GM19372 (cell line): ENCODE results near the gene POLR3F.
"Not testable (repeated sequence)": the region's sequence is repeated elsewhere in the genome, so short reads cannot be mapped to it uniquely, and the experiment has no call there.

Experiments
- ATAC-seq: cut with Tn5 transposase; IDR thresholded peaks from one replicate; pipeline ENCODE4 v1.9.1; 2021; ENCODE audit warnings: mild to moderate bottlenecking, low read depth, moderate library complexity; ENCODE audit not compliant: unreplicated experiment

POLR3F gene

DNA sequence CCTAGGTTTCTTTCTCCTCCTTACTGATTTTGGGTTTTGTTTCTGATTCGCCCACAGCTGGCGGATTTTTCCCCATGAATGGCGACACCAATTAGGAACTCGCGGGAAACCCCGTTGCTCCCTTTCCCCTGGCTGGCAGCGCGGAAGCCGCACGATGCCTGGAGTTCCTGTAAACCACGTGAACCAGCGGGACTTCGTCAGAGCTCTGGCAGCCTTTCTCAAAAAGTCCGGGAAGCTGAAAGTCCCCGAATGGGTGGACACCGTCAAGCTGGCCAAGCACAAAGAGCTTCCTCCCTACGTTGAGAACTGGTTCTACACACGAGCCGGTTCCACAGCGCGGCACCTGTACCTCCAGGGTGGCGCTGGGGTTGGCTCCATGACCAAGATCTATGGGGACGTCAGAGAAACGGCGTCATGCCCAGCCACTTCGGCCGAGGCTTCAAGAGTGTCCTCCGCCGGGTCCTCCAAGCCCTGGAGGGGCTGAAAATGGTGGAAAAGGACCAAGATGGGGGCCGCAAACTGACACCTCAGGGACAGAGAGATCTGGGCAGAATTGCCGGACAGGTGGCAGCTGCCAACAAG, 37.4 kb downstream of the POLR3F start:
- ATAC-seq: no peak

DNA sequence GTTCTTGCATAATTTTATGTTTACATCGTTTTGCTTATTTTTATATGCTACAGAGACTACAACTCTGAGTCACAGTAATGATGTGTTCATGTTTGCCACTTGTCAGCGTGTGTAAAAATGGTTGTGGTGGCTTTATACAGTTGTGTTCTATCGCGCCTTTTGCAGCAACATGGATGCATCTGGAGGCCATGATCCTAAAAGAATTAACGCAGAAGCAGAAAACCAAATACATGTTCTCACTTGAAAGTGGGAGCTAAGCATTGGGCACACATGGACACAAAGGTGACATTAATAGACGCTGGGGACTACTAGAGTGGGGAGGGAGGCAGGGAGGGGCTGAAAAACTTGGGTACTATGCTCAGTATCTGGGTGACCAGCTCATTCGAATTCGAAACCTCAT, 39.6 kb downstream of the POLR3F start:
- no peak for ATAC-seq

DNA sequence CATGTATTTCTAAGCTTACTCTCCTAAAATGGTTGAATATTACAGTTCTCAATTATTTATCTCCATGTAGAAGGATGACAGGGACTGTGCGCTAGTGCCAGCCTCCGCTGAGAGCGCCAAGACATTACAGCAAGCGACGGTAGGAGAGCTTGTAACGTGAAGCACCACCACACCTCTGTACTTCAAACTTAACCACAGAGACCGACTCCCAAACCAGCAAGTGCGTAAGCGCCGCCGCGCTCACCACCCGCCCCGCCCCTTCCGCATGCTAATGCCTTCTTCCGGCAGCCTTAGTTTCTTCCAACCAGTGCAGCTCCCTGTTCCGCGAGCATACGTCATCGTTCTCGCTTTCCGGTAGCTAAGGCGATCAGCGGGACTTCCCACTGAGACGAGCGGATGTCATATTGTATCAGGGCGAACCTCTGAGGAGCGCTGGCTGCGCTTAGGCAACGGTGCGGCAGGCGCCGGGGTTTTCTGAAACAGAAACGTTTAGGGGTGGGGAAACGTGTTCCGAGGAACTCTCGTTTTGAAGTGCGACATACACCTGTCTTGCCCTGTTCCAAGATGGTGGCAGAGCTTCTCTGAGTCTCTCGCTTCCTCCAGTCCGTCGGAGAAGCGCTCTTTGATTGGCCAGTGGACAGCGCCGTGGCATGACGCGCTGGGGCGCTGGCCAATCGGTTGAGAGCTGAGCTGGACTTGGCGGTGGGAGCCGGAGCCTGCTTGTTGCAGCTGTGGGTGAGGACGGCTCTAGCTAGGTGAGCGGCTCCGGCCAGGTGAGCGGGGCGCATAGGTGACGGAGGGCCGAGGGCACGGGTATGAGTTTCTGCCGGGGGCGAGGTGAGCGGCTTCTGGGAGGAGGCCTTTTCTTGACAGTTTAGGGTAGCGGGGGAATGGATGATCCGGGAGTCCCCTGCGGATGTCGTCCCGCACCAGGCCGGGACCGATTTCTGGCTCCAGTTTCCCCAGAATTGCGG, 40.3 kb downstream of the POLR3F start, which contains the start of gene SEC23B:
SEC23B (plus strand) TSS at position 723 of the 974 bp plus-strand sequence. CDS start 2,896 bp downstream, outside the sequence.
- peak; percentile 94 for ATAC-seq

DNA sequence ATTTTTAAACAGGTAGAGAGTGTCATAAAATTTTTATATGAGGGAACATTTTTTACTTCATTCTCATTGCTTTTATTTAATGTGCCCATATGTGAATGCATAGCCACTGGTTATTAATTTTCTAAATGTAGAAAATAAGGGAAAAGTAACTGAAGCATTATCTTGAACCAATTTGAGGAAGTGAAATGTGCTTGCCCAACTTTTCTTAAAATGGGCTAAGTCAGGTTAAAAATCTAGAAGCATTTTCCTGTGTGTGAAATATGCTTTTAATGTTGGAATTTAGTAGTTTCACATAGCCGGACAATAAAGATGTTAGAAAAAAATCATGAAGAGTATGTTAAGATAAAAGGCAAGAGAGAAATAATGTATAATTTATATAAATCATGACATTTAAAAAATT, 44.4 kb downstream of the POLR3F start:
- ATAC-seq: no peak

DNA sequence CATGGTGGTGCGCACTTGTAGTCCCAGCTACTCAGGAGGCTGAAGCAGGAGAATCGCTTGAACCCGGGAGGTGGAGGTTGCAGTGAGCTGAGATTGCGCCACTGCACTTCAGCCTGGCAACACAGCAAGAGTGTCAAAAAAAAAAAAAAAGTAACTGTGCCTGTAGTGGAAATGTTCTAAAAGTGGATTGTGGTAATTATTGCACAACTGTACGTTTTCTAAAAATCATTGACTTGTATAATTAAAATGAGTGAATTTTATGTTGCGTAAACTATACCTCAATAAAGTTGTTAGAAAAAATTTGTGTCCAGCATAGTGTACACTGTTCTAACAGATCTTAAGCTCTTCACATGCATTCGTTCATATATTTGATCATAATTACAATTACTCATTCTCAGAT, 46.0 kb downstream of the POLR3F start:
- no peak for ATAC-seq

DNA sequence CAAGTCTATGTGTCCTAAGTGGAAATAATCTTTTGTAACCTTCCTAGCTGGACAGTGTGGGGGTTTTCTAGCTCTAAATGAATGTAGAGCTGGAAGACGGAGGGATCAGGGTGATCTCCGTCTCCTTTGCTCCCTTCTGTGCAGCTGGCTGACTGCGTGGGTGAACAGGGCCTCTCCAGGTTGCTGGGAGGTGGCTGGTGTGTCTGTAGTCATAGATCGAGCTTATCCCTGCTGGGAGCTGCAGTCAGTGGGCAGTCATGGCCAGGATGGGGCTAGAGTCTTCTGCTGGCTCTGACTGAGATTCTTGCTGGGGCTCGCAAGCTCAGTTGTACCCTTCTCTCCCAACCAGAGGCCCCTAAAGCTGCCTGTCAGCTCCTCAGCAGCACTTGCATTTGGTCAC, 46.9 kb downstream of the POLR3F start:
- ATAC-seq: no peak

DNA sequence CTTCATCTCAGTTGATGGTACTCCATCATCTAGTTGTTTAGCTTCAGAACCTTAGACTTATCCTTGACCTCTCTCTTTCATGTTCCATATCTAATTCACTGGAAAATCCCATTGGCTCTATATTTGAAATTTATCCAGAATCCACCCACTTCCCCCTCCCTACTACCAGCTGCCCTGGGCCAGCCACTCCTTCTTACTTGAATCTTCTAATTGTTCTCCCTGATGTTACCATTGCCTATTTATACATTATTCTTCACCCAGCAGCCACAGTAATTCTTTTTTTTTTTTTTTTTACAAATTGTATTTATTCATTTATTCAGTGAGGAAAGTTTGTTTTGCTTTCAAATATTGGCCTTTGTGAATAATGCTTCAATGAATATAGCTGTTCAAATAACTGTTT, 48.8 kb downstream of the POLR3F start:
- no peak for ATAC-seq

DNA sequence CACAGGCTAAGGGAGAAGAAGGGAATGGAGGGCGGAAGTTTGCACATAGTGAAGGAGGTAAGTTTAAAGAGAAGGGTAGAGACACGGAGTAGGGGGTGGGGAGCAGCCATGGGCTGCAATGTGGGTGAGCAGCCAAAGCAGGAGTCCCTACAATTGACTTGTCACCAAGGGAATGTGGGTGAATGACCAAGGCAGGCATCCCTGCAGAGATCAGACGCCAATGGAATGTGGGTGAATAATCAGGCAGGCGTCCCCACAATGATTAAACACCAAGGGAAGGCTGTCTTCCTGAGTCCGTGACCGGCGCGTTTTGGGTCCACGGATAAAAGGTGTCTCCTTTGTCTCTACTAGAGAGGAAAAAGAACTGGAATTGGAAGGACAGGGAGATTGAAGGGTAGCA, 54.9 kb downstream of the POLR3F start:
- not testable (repeated sequence) for ATAC-seq

DNA sequence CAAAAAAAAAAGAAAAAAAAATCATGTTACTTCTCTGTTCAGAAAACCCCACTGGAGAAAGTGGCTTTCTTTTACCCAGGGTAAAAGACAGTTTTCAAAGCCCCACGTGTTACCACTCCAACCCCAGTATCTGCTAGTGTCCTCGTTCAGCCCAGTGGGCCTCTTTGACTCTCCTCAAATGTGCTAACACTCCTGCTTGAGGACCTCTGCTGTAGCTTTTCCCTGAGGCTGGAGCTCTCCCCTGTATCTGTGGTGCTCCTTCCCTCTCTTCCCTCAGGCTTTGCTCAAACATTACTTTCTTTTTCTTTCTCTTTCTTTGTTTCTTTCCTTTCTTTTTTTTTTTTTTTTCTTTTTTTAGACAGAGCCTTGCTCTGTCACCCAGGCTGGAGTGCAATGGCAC, 55.9 kb downstream of the POLR3F start:
- ATAC-seq: no peak

DNA sequence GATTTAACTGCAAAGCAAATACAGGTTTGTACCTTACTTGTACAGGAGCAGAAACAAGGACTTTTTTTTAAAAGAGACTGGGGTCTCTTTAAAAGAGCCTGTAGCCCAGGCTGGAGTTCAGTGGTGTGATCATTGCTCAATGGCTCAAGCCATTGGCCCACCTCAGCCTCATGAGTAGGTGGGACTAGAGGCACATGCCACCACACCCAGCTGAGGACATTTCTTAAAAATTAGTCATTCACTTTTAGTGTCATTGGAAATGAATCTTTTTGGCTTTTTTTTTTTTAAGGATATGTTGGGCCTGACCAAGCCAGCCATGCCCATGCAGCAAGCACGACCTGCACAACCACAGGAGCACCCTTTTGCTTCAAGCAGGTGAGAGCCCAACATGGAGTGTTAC, 57.5 kb downstream of the POLR3F start:
- ATAC-seq: no peak

DNA sequence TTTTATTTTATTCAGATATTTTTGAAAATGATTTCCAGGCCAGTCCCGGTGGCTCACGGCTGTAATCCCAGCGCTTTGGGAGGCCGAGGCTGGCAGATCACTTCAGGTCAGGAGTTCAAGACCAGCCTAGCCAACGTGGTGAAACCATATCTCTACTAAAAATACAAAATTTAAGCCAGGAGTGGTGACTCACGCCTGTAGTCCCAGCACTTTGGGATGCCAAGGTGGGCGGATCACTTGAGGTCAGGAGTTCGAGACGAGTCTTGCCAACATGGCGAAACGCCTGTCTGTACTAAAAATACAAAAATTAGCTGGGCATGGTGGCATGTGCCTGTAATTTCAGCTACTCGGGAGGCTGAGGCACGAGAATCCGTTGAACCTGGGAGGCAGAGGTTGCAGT, 59.6 kb downstream of the POLR3F start:
- not testable (repeated sequence) for ATAC-seq

DNA sequence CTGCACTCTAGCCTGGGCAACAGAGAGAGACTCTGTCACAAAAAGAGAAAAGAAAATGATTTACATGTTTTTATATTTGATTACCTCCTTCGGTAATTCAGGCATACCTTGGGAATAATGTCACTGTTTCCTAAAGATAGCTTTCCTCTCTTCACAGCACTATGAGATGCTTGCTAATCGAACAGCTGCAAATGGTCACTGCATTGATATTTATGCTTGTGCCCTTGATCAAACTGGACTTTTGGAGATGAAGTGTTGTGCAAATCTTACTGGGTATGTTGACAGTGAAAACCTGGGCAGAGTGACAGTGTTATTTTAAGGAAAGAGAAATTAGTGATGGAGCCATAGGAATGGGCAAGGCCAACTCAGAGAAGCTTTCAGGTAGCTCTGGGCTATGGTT, 60.1 kb downstream of the POLR3F start:
- no peak for ATAC-seq

DNA sequence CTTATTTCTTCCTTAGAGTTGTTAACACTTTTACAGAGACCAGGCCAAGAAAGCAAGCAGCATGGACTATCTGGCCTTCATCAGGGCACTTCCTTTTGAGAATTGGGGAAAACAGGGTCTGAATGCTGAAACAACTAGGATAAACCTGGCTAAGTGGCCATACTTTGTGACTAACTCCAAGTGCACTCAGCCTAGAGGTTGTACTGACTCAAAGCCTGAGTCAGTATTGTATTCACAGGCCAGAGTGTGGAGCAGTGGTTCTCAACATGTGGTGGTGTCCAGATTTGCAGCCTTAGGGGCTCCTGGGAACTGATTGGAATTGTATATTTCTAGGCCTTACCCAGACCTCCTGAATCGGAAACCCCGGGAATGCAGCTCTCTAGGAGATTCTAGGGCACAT, 60.6 kb downstream of the POLR3F start:
- ATAC-seq: no peak

DNA sequence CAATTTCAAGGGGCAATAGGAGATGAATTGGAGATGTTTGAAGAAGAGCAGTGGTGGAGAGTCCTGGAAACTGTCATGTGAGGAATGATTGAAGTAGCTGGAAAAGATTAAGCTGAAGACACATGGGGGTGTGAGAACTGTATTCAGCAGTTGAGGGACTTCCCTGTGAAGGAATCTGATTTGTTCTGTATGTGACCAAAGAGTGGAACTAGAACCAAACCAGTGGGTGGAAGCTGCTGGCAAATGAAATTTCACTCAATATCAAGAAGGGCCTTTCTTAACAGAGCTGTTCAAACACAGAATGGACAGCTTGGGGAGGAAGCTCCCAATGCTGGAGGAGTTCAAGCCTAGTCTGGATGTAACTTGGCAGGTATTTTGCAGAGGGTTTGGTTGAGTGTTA, 61.9 kb downstream of the POLR3F start:
- no peak for ATAC-seq

DNA sequence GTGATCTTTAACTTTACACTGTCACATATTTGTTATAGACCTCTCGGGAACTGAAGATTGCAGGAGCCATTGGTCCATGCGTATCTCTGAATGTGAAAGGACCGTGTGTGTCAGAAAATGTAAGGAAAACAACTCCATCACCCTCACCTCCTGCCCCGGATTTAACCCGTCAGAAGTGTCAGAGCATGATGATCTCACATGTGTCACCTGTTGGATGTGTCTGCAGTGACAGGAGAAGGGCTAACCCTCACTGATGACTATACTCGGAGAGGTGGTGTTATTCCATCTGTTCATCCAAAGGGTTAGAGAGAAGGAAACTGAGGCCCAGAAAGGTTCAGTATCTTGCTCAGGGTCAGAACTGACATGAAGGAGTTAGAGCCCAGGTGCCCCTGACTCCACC, 65.4 kb downstream of the POLR3F start:
- ATAC-seq: no peak

DNA sequence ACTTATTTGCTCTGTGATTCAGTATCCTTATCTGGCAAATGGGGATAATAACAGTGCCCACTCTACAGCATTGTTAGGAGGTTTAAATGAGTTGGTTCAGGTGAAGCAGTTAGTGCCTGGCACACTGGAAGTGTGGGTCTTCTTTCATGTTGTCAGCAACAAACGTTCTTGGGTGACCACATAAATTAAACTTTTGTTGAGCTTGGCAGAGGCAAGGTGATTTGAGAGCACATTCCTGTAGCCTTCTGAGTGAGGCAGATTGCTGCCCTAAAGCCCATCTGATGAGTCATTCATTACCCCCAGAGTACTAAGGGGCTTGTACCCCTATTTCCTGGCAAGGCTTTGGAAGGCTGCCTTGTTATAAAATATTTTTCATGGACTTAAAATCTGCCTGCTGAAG, 66.3 kb downstream of the POLR3F start:
- no peak for ATAC-seq

DNA sequence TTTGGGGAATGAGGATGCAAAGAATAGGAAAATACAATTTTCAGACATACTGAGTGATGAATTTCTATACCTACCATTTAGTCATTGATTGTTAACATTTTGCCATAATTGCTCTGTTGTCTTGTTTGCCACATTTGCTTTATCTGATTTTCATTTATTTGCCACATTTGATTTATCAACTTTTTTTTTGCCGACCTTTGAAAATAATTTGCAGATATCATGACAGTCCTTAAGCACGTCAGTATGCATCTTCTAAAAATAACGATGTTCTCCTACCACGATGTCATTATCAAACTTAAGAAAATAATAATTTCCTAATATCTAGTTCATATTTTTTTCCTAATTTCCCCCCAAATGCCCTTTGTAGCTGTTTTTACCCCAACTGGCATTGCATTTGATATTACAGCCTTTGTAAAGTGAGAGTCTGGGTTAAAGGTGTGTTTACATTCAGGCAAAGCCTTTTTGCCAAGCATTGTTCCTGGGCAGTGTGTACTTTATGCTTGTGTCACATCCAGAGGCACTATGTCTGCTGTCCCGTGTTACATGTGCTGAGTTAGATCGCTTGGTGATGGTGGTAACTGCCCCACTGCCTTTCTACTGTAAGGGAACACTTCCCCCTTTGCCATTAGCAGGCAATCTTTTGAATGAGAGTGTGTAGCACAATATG, 66.9 kb downstream of the POLR3F start:
- ATAC-seq: no peak
